ENCODE data around the gene MAP4K3. TPM values are rescaled to one million over a fixed set of nuclear protein-coding genes. Genes with fewer than 3 reads are reported as not detected.

The MAP4K3 gene
- total and polyA plus RNA-seq, 2 of the 8 experiments (the other 6 are each of a cell fraction or from before 2014, with no cell fraction given): 11.4 to 63.0 TPM

DNA sequence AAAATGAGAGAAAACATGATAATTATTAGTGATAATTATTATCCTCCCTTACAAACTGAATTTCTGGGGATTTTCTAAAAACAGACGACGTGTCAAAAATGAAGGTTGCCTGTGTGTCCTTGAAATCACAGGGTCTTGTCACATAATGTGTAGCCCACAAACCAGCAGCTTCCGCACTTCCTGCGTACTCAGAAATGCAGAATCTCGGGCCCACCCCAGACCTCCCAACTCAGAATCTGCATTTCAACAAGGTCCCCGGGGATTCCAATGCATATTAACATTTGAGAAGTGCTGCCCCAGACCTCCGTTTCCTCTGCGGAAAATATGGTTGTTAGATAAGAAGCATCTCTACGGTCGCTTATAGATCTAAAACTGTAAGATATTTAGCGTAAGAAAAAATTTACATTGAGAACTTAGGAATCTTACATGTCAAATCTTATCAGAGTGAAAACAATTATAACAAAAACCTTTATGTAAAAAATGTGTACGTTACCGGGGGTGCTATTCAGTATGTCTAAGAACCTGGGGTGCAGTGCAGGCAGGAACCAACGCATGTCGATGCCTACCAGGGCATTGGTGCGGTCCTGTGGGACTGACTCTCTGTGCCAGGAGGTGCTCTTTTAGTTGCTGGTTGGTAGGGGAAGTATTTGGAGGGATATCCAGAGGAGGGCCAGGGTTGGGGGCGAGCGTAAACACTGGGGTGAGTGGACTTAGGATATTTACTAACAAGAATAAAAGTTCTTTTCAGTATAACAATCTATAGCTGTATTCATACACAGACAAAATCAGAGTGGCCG lies 208.5 kb downstream of the MAP4K3 start (continued):
- TF ChIP-seq RAD21 (IDR thresholded peaks at IDR 0.05 in 1 of 2, conservative IDR thresholded peaks at IDR 0.05 in 1 of 2; ENCODE audit: low read depth in 2 of 2, low read length in 2 of 2) (no peak), CHD2 (IDR thresholded peaks at IDR 0.05; ENCODE audit: low read length) (no peak), CBX5 (IDR thresholded peaks at IDR 0.05; ENCODE audit: low read depth, low read length) (no peak), POLR2A (IDR thresholded peaks at IDR 0.05; ENCODE audit: control extremely low read depth in 1 of 2, low read depth in 2 of 2, low read length in 2 of 2) (no peak), KDM5A (IDR thresholded peaks at IDR 0.05; ENCODE audit: low read length) (no peak), MAFK (IDR thresholded peaks at IDR 0.05; ENCODE audit: low read depth, low read length) (no peak), POU5F1 (IDR thresholded peaks at IDR 0.05; ENCODE audit: low read depth, low read length) (peak; percentile 60; the same call in 1 of the 2 replicates), BACH1 (IDR thresholded peaks at IDR 0.05; ENCODE audit: low read length) (no peak), TAF1 (IDR thresholded peaks at IDR 0.05; ENCODE audit: low read depth, low read length) (no peak), SP1 (IDR thresholded peaks at IDR 0.05; ENCODE audit: low read depth, low read length) (no peak), SP2 (IDR thresholded peaks at IDR 0.05; ENCODE audit: low read length) (no peak)
- TF ChIP-seq, protein P1, sequence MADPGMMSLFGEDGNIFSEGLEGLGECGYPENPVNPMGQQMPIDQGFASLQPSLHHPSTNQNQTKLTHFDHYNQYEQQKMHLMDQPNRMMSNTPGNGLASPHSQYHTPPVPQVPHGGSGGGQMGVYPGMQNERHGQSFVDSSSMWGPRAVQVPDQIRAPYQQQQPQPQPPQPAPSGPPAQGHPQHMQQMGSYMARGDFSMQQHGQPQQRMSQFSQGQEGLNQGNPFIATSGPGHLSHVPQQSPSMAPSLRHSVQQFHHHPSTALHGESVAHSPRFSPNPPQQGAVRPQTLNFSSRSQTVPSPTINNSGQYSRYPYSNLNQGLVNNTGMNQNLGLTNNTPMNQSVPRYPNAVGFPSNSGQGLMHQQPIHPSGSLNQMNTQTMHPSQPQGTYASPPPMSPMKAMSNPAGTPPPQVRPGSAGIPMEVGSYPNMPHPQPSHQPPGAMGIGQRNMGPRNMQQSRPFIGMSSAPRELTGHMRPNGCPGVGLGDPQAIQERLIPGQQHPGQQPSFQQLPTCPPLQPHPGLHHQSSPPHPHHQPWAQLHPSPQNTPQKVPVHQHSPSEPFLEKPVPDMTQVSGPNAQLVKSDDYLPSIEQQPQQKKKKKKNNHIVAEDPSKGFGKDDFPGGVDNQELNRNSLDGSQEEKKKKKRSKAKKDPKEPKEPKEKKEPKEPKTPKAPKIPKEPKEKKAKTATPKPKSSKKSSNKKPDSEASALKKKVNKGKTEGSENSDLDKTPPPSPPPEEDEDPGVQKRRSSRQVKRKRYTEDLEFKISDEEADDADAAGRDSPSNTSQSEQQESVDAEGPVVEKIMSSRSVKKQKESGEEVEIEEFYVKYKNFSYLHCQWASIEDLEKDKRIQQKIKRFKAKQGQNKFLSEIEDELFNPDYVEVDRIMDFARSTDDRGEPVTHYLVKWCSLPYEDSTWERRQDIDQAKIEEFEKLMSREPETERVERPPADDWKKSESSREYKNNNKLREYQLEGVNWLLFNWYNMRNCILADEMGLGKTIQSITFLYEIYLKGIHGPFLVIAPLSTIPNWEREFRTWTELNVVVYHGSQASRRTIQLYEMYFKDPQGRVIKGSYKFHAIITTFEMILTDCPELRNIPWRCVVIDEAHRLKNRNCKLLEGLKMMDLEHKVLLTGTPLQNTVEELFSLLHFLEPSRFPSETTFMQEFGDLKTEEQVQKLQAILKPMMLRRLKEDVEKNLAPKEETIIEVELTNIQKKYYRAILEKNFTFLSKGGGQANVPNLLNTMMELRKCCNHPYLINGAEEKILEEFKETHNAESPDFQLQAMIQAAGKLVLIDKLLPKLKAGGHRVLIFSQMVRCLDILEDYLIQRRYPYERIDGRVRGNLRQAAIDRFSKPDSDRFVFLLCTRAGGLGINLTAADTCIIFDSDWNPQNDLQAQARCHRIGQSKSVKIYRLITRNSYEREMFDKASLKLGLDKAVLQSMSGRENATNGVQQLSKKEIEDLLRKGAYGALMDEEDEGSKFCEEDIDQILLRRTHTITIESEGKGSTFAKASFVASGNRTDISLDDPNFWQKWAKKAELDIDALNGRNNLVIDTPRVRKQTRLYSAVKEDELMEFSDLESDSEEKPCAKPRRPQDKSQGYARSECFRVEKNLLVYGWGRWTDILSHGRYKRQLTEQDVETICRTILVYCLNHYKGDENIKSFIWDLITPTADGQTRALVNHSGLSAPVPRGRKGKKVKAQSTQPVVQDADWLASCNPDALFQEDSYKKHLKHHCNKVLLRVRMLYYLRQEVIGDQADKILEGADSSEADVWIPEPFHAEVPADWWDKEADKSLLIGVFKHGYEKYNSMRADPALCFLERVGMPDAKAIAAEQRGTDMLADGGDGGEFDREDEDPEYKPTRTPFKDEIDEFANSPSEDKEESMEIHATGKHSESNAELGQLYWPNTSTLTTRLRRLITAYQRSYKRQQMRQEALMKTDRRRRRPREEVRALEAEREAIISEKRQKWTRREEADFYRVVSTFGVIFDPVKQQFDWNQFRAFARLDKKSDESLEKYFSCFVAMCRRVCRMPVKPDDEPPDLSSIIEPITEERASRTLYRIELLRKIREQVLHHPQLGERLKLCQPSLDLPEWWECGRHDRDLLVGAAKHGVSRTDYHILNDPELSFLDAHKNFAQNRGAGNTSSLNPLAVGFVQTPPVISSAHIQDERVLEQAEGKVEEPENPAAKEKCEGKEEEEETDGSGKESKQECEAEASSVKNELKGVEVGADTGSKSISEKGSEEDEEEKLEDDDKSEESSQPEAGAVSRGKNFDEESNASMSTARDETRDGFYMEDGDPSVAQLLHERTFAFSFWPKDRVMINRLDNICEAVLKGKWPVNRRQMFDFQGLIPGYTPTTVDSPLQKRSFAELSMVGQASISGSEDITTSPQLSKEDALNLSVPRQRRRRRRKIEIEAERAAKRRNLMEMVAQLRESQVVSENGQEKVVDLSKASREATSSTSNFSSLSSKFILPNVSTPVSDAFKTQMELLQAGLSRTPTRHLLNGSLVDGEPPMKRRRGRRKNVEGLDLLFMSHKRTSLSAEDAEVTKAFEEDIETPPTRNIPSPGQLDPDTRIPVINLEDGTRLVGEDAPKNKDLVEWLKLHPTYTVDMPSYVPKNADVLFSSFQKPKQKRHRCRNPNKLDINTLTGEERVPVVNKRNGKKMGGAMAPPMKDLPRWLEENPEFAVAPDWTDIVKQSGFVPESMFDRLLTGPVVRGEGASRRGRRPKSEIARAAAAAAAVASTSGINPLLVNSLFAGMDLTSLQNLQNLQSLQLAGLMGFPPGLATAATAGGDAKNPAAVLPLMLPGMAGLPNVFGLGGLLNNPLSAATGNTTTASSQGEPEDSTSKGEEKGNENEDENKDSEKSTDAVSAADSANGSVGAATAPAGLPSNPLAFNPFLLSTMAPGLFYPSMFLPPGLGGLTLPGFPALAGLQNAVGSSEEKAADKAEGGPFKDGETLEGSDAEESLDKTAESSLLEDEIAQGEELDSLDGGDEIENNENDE (IDR thresholded peaks at IDR 0.05; ENCODE audit: insufficient replicate concordance, low read length): peak; percentile 17
